Measurements from ENCODE around the gene AGAP3. TPM values are rescaled to one million over a fixed set of nuclear protein-coding genes. Genes with fewer than 3 reads are reported as not detected.

Gene AGAP3
- total RNA-seq, 1 experiment from 2014 or later: 103 TPM

DNA sequence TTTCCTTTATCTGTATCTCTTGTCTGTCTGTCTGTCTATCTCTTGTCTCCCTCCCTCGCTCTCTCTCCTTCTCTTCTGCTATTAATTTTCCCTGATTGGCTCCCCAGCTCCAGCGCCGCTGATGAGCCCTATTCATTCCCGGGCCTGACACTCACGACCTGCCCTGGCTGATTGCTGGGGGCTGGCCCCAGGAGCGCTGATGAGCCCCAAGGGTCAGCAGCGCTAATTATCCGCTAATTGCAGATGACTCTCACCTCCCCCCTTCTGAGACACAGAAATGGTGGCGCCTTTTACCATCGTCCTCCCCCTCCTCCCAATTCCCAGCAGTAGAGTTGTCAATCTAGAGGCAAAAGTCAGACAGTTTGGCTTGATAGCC is 82.5 kb downstream of the AGAP3 start:
- H3K27me3 ChIP-seq (ENCODE audit: control insufficient read depth, insufficient read depth, low read length): peaks cover 38% of the 10 kb centered on the region
- H3K9me3 ChIP-seq (ENCODE audit: control insufficient read depth, insufficient read depth, low read depth, low read length): no peaks in the 10 kb centered on the region
- no peak for TF ChIP-seq SIN3A (IDR thresholded peaks at IDR 0.05; ENCODE audit: borderline replicate concordance, insufficient read depth, low read depth, low read length)
- no peak for TF ChIP-seq REST (IDR thresholded peaks at IDR 0.05; ENCODE audit: insufficient read depth in 1 of 2, low read depth in 2 of 2, low read length in 1 of 2)
- no peak overlapping the region for H3K27ac ChIP-seq (ENCODE audit: low read length)
- ChIA-PET CTCF (interaction anchor here (1.7 kb wide), 1 partner anchor 11 kb away, joined by 4 read pairs; no protein-coding TSS in a partner anchor), POLR2A (no interaction called here)
- 0 out of 2 replicates have a peak, but pooled peaks cover 4% of the 10 kb centered on the region for H3K4me1 ChIP-seq (ENCODE audit: control insufficient read depth, insufficient read depth, low read length)
- BruUV-seq (replicated peaks): no TSS peak
- no peak for DNase-seq (ENCODE audit: low read depth, low spot score)
- in situ Hi-C loops (cut with HindIII; ENCODE audit: low pct_unique_long_range_greater_than_20kb, low sequenced_read_pairs) (loop anchor here (5.0 kb wide), 1 partner anchor 39 kb away; no protein-coding TSS in a partner anchor), intact Hi-C loops (cut with micrococcal nuclease; ENCODE audit: unreplicated experiment) (no loop called here)
- no peak for ATAC-seq
- H3K36me3 ChIP-seq (ENCODE audit: control insufficient read depth, insufficient read depth, low read length): no peaks in the 10 kb centered on the region
- no peak overlapping the region for H3K4me3 ChIP-seq (ENCODE audit: low read depth in 2 of 2, low read length in 2 of 2)

- peaks cover 21% of the 10 kb centered on the region for H3K27me3 ChIP-seq (ENCODE audit: control insufficient read depth, insufficient read depth, low read length)
- no peak overlapping the region for H3K27ac ChIP-seq (ENCODE audit: low read length)
- ATAC-seq (peak; percentile 78), DNase-seq (ENCODE audit: low read depth, low spot score) (peak; percentile 54)
- H3K4me1 ChIP-seq (ENCODE audit: control insufficient read depth, insufficient read depth, low read length): no peaks in the 10 kb centered on the region
- no peak for TF ChIP-seq SIN3A (IDR thresholded peaks at IDR 0.05; ENCODE audit: borderline replicate concordance, insufficient read depth, low read depth, low read length)
- TF ChIP-seq CTCF (IDR thresholded peaks at IDR 0.05): peak; percentile 100
- intact Hi-C loops (cut with micrococcal nuclease; ENCODE audit: unreplicated experiment) (loop anchor here (1.0 kb wide), 1 partner anchor 48 kb away; no protein-coding TSS in a partner anchor), in situ Hi-C loops (cut with HindIII; ENCODE audit: low pct_unique_long_range_greater_than_20kb, low sequenced_read_pairs) (no loop called here)
- ChIA-PET POLR2A (no interaction called here), CTCF (no interaction called here)
- H3K4me3 ChIP-seq (ENCODE audit: low read depth in 2 of 2, low read length in 2 of 2): no peak overlapping the region
- no peaks in the 10 kb centered on the region for H3K9me3 ChIP-seq (ENCODE audit: control insufficient read depth, insufficient read depth, low read depth, low read length)
- BruUV-seq (replicated peaks): no TSS peak
- no peaks in the 10 kb centered on the region for H3K36me3 ChIP-seq (ENCODE audit: control insufficient read depth, insufficient read depth, low read length)
These were observed 86.2 kb downstream of the AGAP3 start for GRCh38 chr7:151172273-151173141.

Measured in Panc1 (cell line).